Measurements from ENCODE around the gene ZNF414. TPM values are rescaled to one million over a fixed set of nuclear protein-coding genes. Genes with fewer than 3 reads are reported as not detected.
A peak's percentile ranks its signal among the peaks of the same experiment; 100 is the strongest.

The ZNF414 gene
- total and polyA plus RNA-seq, 2 experiments from 2014 or later, result 27.4 to 45.0 TPM

DNA sequence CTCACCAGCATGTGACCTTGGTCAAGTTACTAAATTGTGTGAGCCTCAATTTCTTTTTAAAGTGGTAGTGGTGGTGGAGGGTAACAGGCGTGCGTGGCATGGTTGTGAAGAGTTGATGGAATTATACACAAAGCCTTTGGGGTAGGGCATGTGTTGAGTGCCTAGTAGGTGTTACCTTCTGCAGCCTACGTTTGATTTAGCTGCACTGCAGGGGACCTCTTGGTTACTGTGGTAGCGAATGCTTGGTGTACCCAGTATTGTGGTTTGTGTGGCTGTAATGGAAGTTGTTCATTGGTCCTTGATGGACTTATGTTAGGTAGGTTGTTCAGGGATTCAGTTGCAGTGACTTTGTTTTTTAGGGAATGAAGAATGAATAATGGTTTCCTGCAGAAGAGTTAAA, 36.1 kb downstream of the ZNF414 start:
- ATAC-seq (no peak), DNase-seq (ENCODE audit: low spot score) (no peak)
- Mint-ChIP-seq H3K9me3 (no peaks in the 10 kb centered on the region; the same call in 2 of the 3 replicates), H3K36me3 (ENCODE audit: low read depth) (peaks cover 89% of the 10 kb centered on the region), H3K27ac (peak overlapping the region; percentile 39; the same call in 1 of the 2 replicates), H3K4me3 (no peak overlapping the region), H3K4me1 (peaks cover 11% of the 10 kb centered on the region), H3K27me3 (ENCODE audit: insufficient read depth, low read depth, poor library complexity) (peaks cover 7% of the 10 kb centered on the region)
- H3K79me2 ChIP-seq (replicated peaks; ENCODE audit: insufficient read depth), result peaks cover 100% of the 10 kb centered on the region
- H3K4me1 ChIP-seq (ENCODE audit: insufficient read depth), result no peaks in the 10 kb centered on the region
- peaks cover 91% of the 10 kb centered on the region for H4K20me1 ChIP-seq (replicated peaks; ENCODE audit: insufficient read depth)
- H3K27ac ChIP-seq (ENCODE audit: low read depth), result peak overlapping the region; percentile 83
- no peaks in the 10 kb centered on the region for H3K27me3 ChIP-seq (ENCODE audit: insufficient read depth)
- no peak overlapping the region for H3K4me3 ChIP-seq
- no peak overlapping the region for H3K4me2 ChIP-seq
- H2AFZ ChIP-seq, result no peak overlapping the region
- no peaks in the 10 kb centered on the region for H3K9me2 ChIP-seq (ENCODE audit: insufficient read depth)
- H3K36me3 ChIP-seq (ENCODE audit: insufficient read depth), result peaks cover 70% of the 10 kb centered on the region
- H3F3A ChIP-seq (replicated peaks; ENCODE audit: low read depth), result peaks cover 55% of the 10 kb centered on the region
- TF ChIP-seq, protein P1, sequence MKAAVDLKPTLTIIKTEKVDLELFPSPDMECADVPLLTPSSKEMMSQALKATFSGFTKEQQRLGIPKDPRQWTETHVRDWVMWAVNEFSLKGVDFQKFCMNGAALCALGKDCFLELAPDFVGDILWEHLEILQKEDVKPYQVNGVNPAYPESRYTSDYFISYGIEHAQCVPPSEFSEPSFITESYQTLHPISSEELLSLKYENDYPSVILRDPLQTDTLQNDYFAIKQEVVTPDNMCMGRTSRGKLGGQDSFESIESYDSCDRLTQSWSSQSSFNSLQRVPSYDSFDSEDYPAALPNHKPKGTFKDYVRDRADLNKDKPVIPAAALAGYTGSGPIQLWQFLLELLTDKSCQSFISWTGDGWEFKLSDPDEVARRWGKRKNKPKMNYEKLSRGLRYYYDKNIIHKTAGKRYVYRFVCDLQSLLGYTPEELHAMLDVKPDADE (IDR thresholded peaks at IDR 0.05), result no peak
- TF ChIP-seq EZH2 (IDR thresholded peaks at IDR 0.05; ENCODE audit: low read depth, unreplicated experiment) (no peak), NANOG (IDR thresholded peaks at IDR 0.05; ENCODE audit: borderline replicate concordance) (no peak), ZNF114 (CRISPR knock-in tag; IDR thresholded peaks at IDR 0.05) (no peak), POLR2AphosphoS5 (IDR thresholded peaks at IDR 0.05; ENCODE audit: low read depth) (no peak)
- TF ChIP-seq, protein P2, sequence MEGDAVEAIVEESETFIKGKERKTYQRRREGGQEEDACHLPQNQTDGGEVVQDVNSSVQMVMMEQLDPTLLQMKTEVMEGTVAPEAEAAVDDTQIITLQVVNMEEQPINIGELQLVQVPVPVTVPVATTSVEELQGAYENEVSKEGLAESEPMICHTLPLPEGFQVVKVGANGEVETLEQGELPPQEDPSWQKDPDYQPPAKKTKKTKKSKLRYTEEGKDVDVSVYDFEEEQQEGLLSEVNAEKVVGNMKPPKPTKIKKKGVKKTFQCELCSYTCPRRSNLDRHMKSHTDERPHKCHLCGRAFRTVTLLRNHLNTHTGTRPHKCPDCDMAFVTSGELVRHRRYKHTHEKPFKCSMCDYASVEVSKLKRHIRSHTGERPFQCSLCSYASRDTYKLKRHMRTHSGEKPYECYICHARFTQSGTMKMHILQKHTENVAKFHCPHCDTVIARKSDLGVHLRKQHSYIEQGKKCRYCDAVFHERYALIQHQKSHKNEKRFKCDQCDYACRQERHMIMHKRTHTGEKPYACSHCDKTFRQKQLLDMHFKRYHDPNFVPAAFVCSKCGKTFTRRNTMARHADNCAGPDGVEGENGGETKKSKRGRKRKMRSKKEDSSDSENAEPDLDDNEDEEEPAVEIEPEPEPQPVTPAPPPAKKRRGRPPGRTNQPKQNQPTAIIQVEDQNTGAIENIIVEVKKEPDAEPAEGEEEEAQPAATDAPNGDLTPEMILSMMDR (conservative IDR thresholded peaks at IDR 0.05; ENCODE audit: low read depth in 2 of 2), result no peak

DNA sequence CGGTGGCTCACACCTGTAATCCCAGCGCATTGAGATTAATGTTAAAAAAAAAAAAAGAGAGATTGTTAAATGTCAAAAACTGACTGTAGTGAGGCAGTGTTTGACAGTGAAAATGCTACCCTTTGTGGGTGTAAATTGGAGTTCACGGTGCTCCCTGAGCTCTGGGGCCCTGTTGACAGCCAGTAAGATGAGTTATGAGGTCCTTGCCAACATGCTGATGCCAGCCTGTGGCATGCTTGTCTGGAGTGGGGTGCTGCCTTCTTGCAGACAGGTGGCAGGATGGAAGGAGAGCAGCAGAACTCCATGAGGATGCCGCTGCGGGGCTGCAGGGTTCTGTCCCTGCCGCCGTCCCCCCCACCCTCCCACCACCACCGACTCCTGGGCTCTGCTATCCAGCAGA, 37.4 kb downstream of the ZNF414 start:
- peaks cover 89% of the 10 kb centered on the region for H4K20me1 ChIP-seq (replicated peaks; ENCODE audit: insufficient read depth)
- no peaks in the 10 kb centered on the region for H3K9me3 Mint-ChIP-seq
- no peak overlapping the region for H3K4me3 Mint-ChIP-seq
- H3F3A ChIP-seq (replicated peaks; ENCODE audit: low read depth), result peaks cover 60% of the 10 kb centered on the region
- H3K79me2 ChIP-seq (replicated peaks; ENCODE audit: insufficient read depth), result peaks cover 100% of the 10 kb centered on the region
- no peak for DNase-seq (ENCODE audit: low spot score)
- H3K27ac ChIP-seq (ENCODE audit: low read depth), result no peak overlapping the region
- no peak overlapping the region for H3K27ac Mint-ChIP-seq
- no peaks in the 10 kb centered on the region for H3K4me1 ChIP-seq (ENCODE audit: insufficient read depth)
- no peaks in the 10 kb centered on the region for H3K9me2 ChIP-seq (ENCODE audit: insufficient read depth)
- peaks cover 11% of the 10 kb centered on the region; the same call in 2 of the 3 replicates for H3K4me1 Mint-ChIP-seq
- H3K36me3 ChIP-seq (ENCODE audit: insufficient read depth), result peaks cover 71% of the 10 kb centered on the region
- no peaks in the 10 kb centered on the region for H3K27me3 ChIP-seq (ENCODE audit: insufficient read depth)
- H3K36me3 Mint-ChIP-seq (ENCODE audit: low read depth), result peaks cover 91% of the 10 kb centered on the region
- no peak for ATAC-seq
- no peak overlapping the region for H3K4me3 ChIP-seq
- H3K27me3 Mint-ChIP-seq (ENCODE audit: insufficient read depth, low read depth, poor library complexity), result peaks cover 7% of the 10 kb centered on the region
- TF ChIP-seq, protein P3, sequence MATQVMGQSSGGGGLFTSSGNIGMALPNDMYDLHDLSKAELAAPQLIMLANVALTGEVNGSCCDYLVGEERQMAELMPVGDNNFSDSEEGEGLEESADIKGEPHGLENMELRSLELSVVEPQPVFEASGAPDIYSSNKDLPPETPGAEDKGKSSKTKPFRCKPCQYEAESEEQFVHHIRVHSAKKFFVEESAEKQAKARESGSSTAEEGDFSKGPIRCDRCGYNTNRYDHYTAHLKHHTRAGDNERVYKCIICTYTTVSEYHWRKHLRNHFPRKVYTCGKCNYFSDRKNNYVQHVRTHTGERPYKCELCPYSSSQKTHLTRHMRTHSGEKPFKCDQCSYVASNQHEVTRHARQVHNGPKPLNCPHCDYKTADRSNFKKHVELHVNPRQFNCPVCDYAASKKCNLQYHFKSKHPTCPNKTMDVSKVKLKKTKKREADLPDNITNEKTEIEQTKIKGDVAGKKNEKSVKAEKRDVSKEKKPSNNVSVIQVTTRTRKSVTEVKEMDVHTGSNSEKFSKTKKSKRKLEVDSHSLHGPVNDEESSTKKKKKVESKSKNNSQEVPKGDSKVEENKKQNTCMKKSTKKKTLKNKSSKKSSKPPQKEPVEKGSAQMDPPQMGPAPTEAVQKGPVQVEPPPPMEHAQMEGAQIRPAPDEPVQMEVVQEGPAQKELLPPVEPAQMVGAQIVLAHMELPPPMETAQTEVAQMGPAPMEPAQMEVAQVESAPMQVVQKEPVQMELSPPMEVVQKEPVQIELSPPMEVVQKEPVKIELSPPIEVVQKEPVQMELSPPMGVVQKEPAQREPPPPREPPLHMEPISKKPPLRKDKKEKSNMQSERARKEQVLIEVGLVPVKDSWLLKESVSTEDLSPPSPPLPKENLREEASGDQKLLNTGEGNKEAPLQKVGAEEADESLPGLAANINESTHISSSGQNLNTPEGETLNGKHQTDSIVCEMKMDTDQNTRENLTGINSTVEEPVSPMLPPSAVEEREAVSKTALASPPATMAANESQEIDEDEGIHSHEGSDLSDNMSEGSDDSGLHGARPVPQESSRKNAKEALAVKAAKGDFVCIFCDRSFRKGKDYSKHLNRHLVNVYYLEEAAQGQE (IDR thresholded peaks at IDR 0.05; ENCODE audit: unreplicated experiment), result no peak
- no peak for TF ChIP-seq ZNF331 (CRISPR knock-in tag; IDR thresholded peaks at IDR 0.05; ENCODE audit: low read depth)
- no peak overlapping the region for H3K4me2 ChIP-seq
- H2AFZ ChIP-seq, result no peak overlapping the region
